Measurements from ENCODE around the gene SH3RF1.
"Not testable (repeated sequence)": the region's sequence is repeated elsewhere in the genome, so short reads cannot be mapped to it uniquely, and the experiment has no call there.

SH3RF1 gene

DNA sequence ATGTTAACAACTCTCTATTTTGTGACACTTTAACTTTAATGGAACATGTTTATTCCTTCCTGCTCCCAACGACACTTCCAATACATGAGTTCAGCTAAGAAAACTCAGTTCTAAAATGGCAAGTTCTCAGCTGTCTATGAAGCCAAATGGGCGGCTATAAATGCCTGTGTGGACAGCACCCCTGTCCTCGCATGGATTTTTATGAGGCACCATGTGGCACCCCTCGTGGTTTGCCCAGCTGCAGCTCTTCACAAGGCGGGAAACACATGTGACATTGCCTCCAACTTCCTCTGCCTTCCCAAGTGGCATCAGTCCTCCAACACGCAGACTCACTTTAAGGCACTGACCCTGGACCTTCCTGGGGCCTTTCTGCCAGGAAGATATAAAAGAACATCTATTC, 48.0 kb downstream of the SH3RF1 start:
- no peak for DNase-seq

DNA sequence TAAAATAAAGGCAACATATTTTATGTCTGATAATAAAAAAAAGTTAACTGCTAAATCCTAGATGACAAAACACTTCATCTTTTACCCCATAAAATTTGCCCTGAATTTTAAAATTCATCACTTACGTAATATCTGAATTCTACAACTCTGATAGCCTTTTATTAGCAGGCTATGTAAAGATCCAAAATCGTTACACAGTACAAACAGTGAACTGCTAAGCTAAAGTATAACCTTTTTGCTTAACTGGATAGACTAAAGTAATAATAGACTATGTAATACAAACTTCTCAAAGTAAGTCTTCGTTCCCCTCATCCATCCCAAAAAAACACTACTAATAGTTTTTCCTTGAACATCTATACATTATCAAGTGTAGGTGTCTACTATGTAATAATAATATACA, 49.1 kb downstream of the SH3RF1 start:
- DNase-seq: no peak

DNA sequence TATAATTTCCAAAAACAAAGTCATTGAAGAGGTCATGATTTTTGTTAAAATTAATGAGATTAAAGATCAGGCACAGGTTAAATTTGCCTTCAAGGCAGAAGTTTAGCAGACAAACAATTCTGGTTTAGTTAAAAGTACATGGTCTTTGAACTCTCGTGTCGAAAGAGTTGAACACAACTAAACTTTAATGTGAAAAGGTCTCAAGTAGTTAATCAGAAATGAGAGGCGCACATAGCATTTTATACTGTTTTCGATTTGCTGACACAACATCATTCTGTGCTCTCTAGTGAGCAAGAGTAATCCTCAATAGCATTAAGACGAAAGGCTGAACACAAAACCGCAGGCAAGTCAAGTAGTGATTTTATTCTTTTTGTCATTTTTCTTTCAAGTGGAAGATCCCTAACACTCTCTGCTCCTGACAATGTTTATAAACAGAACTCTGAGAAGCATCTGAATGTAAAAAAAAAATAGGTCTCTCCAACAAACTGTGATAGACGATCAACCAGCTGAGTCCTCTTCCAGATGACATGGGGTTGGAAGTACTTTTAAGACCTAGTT, 49.8 kb downstream of the SH3RF1 start:
- no peak for DNase-seq

DNA sequence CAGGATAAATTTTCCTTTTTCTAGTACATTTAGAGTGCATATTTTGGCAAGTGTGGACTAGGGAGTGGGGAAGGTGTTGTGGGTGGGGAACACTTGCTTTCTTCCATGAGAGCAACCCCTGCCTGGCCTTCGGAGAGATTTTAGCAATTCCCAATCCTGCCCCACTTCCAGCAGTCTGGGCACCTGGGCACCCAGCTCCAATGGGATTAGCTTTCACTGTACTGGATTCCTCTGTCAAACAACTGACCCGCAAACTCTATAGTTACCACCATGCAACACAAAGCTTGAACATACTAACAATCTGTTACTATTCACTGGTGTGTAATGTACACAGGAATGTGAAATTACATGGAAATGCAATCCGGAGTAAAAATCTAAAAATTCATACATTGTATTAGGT, 50.3 kb downstream of the SH3RF1 start:
- no peak for DNase-seq

DNA sequence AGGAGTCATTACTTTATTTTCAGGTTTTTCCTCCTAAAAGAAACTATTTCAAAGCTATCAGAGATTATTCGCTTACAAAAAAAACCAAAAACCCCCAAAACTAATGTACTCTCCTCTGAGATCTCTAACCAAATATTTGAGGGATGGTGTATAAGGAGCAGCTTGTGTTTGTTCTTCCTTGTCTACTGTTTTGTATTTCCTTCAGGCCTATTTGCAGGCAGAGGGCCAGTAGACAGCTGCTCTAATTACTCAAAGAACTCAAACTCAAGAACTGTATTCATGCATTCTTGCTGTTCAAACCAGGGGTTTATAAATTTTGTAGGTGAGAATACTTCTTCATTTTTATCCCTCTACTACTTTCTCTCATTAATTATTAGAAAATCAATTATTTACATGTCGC, 51.3 kb downstream of the SH3RF1 start:
- no peak for DNase-seq

DNA sequence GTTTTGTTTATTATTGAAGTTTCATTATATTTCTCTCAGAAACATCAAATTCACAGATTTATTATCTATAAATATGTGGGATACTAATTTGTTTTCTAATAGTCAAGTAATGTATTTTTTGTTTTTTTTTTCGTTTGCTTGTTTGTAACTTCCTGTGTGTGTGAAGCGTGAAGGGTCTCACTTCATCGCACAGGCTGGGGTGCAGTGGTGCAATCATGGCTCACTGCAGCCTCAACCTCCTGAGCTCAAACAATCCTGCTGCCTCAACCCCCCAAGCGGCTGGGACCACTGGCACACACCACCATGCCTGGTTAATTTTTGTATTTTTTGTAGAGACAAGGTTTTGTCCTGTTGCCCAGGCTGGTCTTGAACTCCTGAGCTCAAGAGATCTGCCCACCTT, 55.1 kb downstream of the SH3RF1 start:
- DNase-seq: no peak

DNA sequence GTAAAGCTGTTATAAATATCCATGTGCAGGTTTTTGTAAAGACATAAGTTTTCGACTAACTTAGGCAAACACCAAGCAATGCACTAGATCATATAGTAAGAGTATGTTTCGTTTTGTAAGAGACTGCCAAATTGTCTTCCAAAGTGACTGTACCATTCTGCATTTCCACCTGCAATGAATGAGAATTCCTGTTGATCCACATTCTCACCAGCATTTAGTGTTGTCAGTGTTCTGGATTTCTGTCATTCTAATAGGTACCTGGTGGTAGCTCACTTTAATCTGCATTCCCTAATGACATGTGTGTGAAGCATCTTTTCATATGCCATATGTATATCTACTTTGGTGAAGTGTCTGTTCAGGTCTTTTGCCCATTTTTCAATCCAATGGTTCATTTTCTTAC, 57.8 kb downstream of the SH3RF1 start:
- no peak for DNase-seq

DNA sequence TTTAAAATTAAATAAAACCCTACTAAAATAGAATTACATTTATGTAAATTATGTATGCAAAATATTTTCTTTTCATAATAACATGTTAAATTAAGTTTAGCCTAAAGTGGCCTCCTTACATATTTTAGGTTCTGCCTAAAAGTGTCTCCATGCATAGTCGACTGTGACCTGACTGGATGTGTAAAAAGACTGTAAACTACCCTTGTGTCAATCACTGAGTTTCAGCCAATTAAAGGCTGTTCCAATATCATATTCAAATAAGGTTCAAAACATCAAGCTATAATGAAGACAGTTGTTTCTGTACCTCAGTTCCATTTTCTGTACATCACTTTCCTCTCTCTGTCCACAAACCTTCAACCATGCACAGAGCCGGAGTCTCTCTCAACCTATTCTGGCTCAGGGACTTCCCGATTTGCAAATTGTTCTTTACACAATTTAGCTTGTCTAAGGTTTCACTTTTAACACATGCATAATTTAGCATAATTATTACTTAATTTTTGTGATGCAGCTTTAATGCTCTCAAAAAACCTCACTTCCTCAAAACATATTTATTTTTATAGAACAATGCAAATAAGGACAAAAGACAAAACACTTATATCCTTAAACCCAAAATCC, 60.1 kb downstream of the SH3RF1 start:
- DNase-seq: no peak

DNA sequence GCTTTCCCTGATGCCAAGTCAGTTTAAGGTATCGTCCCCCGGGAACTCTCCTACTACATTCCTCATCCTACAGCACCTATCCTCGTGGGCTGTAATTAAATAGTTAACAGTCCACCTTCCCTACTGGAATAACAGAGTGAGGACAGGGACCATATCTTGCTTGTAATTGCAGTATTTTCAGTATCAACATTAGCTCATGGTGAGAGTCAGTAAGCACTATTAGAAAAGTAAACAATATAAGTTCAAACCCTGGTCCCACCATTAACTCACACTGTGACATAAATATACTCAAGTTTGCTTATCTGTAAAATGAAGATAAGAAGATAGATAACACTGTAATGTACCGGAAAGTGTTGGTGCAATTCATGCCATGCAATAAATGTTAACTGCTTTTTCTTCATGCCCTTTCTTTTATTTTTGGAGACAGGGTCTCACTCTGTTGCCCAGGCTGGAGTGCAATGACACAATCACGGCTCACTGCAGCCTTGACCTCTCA, 61.3 kb downstream of the SH3RF1 start:
- no peak for DNase-seq

DNA sequence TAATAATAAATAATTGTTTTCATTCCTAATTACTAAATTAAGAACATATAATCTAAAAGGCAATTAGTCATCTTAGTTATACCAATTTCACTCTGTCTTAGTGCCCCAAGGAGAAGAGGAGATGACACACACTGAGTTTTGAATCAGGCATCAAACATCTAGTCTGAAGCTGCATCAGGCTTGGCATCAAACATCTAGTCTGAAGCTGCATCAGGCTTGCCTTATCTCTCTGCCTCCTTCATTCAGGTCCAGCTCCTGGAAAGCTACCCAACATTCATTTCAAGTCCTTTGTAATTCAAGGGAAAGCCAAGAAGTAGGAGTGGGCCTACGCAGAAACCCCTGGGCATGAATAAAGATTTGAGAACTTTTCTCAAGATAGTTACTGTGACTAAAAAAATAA, 62.2 kb downstream of the SH3RF1 start:
- DNase-seq: peak; percentile 58

DNA sequence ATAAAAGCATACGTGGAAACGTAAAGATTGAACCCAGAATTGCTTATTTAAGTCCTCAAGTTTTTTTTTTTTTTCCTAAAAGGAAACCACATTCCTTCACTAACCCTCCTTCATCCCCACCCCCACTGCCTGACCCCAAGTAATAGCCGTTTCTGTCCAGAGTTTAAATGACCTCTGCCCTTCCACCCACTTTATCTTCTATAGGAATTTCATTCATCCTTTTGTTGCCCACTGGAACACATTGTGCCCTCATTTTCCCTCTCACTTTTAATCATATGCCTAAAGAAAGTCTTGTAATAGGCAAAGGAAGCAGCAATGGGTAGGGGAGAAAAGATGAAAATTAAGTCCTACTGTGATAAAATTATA, 62.7 kb downstream of the SH3RF1 start:
- peak; percentile 48 for DNase-seq

DNA sequence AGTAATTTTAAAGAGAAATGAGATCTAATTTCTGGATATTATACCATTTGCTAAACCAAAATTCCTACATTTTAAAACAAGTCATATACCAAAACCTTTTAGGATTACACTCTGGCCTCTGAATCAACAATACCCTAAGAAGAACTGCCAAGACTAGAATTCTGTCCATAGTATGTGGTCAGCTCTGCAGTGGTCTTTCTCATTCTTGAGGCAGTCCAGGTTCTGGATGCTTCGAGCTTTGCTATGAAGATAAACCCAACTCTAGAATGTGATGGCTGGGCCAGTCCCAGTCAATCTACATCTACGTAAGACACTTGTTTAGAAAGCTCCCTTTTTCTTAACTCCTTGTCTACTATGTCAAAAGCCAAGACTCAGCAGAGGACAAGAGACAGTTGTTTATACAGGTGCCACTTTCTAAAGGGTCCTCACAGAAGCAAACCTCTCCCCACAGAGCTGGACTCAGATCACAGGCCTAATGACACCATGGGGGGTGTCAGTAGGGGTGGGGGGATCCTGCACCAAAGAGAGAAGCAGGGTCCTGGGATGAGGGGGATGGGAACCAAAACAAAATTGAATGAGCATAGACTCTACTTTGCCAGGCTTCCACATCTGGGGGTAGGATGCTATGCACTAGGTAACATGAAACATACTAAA, 63.2 kb downstream of the SH3RF1 start:
- DNase-seq: no peak

DNA sequence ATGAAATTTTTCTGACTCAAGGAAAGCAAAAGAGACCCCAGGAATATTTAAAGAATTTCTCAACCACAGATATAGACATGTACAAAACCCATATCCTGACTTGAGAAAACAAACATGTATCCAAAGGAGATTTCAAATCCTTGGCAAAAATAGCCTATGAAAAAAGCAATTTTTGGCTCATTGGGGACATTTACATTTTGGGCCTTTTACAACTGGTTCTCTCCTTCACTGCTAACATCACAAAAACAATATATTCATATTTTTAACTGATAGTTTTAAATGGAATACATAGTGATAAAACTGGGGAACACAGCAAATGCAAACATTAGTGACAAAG, 65.0 kb downstream of the SH3RF1 start:
- no peak for DNase-seq

DNA sequence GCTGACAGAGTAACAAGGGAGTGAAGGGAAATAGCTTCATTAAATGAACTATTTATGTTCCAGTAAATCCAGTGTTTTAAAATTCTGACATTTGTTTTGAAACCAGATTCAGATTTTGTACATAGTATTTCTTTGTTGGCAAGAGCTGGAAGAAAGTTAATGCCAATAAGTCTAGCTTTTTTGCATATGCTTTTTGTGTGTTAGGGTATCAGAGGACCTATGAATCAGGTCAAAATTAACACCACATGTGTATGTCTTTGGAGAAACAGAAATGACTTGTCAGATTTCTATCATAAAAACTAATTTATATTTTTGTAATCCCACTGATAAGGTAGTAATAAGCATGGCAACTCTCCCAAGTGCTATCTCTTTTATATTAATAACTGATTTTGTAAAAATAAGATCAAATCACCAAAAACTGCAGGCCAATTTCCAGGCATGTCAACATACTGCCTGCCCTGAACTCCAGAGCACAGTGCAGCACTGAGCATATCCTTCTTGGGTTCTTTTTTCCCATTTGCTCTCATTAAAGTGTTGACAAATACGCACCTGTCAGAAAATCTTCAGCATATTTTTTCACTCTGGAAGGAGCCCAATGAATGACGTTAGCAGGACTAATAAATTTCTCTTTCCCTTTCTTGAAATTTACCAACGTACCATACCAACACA, 65.5 kb downstream of the SH3RF1 start:
- no peak for DNase-seq

DNA sequence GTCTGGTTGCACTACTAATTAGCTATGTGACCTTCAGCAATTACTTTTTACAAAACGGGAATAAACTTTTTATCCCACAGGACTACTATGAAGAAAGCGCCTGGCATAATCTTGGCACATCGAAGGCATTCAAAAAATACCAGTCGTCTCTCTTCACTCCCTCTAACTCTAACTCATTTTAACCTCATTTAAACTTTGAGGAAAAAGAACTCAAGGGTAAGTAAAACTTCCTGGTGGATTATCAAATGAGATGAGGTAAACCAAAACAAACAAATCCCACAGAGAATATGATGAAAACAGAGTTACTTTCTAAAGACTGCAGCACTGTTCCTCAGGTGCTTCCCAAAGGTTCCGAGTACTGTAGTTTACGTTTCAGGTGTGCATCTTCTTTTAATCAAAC, 66.9 kb downstream of the SH3RF1 start:
- DNase-seq: no peak

DNA sequence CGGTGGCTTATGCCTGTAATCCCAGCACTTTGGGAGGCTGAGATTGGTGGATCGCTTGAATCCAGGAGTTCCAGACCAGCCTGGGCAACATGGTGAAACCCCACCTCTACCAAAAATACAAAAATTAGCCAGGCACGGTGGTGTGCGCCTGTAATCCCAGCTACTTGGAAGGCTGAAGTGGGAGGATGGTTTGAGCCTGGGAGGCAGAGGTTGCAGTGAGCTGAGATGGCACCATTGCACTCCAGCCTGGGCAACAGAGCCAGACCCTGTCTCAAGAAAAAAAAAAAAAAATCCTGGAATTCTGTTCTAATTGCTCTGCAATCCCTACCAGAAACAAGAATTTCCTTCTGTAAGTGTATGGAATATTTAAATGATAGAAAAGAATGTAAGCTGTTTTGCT, 67.5 kb downstream of the SH3RF1 start:
- not testable (repeated sequence) for DNase-seq

DNA sequence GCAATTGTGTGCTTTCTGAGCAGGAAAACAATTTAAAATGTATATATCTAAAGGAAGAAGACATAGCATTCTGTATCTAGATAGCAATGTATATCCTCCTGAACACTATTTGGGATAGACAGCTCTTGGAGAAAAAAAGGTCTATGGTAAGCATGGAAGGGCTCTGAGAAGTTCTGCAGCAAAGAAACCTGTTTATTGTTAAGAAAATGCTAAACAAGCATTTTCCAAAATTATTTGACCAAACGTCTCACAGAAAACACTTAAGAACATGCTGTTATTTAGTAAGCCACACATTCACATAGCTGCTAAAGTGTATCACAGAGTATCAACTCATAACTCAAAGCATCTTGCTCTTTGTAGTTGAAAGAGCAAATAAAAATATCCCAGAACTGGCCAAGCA, 67.9 kb downstream of the SH3RF1 start:
- no peak for DNase-seq

DNA sequence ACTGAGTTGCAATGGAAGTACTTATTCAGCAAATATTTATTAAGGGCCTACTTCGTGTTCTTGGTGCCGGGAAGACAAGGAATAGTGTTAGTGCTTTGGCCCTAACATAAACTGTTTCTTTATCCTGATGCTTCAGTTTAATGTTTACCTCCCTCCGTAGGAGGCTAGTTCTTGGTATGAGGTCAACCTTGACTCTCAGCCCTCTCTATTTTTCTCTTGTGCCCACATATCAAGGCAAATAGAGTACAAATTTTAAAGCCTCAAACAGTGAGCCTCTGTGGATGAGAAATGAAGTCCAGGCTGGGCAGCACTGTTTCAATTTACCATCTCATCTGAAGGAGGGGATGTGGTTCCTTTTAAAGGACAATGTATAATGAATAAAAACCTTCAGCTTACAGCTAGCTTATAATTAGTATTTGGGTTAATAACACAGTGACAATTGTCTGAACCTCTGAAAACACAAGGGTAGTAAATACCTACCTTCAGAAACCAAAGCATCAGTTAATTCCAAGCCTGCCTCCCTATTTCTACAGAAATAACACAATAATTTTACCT, 68.5 kb downstream of the SH3RF1 start:
- DNase-seq: no peak

DNA sequence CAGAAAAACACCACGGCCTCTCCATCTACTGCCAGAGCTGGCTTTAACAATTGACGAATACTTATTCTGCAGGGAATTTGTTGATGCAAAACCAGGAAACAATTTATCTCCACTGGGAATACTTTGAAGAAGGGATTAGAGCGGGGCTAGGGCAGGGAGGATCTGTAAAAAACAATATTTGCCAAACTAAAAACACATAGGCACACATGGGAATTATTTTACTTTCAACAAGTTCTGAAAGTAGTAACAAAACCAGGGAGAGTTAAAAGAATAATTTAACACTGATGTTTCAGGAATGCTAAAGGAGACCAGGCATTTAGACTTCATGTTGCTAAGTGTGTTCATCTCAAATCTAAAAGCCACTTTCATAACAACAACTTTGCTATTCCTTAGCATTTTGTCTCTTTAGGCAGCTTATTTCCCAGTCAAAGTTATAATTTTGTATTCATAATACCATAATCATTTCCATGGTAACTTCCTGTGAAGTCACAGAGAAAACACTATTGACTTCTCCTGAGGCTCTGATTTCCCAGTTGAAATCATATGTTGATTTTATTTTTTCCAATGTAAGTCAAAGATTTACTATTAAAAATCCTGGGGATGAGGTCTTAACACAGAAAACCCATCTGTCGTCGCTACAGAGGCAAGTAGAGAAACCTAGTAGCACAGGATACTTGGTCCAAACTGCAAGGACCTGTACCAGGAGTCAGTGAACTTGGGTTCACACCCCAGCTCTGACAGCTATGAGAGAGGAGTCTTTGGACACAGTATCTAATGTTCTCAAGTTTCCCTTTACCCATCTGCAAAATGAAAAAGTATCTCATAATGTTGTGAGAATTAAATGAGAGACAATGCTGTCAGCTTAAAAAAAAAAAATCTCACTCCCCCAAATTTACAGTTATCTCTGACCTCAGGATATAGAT, 69.3 kb downstream of the SH3RF1 start:
- no peak for DNase-seq

DNA sequence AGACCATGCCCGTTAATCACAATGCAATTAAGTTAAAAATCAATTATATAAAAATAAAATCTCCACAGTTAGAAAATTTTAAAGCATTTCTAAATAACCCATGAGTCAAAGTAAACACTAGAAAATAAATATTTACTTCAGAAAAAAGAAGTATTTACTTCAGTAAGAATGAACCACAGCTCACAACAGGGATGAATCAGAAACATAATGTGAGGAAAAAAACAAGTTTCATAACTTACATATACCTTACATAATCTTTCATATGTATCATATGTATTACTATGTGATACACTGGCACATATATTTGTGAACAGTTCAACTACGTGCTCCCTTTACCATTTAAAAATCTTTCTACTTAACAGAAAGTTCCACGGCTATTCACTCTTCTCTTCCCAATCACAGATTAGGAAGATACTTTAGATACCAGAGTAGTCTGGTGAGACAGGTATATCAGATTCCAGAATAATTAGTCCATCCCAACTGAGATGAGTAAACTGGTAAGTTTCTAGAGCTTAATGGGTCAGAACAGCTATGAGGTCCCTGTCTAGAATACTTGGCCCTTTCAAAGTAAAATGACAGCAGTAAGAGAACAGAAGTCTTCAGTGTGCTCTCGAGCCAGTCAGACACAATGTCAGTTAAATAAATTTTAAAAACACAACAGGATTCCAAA, 70.3 kb downstream of the SH3RF1 start:
- DNase-seq: no peak

DNA sequence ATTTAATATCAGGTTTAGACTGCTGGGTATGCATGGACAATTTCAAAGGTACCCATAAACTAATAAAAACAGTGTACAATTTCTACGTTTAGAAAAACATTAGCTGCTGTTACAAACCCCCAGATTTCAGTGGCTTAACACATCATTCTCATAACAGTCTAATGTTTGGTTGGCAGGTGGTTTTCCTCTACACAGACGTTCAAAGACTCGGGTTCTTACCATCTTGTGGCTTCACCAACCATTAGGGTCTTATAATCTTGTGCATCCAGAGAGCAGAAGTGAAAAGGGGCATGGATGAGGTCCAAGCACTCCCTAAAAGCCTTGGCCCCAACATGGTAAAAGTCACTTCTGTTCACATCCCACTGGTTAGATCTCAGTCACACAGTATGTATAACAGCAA, 71.6 kb downstream of the SH3RF1 start:
- no peak for DNase-seq

DNA sequence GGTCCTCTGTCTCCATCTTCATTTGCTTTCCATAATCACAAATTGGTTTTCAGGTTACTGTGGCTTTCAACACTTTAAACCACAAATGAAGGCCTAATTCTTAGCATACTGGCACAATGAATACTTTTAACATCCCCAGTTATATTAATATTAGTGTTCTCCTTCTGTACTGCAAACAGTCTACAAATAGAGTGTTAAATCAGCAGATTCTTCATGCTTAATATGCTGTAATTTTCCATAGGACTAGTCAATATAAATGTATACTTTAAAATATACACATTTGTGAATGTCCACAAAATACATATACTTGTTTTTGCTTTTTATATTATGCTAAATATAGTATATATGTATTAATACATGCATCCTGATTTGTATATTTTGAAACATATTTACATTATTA, 72.6 kb downstream of the SH3RF1 start:
- DNase-seq: no peak
